ENCODE results near the gene CDC42BPA.

DNA sequence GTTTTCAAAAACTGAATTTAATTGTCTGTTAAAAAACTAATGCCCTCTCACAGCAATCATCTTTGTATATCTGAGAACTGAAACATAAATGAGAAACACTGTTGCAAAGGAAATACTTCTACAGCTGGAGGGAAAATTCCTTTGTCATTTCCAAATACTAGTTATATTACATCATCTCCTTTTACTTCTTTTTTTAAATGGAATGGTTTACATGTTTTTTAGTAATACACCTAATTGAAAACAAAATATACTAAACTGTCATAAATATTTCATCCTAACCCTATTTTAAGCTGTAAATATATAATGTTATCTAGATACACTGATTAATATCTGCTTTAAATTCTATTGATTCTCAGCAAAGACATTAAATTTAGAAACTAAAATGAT is 19.1 kb downstream of the CDC42BPA start:
- TF ChIP-seq POLR2A (IDR thresholded peaks at IDR 0.05; ENCODE audit: control extremely low read depth in 1 of 2, low read depth in 2 of 2, low read length in 2 of 2): no peak
- no peak for TF ChIP-seq TCF12 (IDR thresholded peaks at IDR 0.05; ENCODE audit: low read depth, low read length)
- no peak for TF ChIP-seq HDAC6 (IDR thresholded peaks at IDR 0.05; ENCODE audit: low read depth, low read length)

All from H1 (cell line).